Measurements from ENCODE around the gene ZDHHC8. TPM values are rescaled to one million over a fixed set of nuclear protein-coding genes. Genes with fewer than 3 reads are reported as not detected.
A peak's percentile ranks its signal among the peaks of the same experiment; 100 is the strongest.

Gene ZDHHC8
- polyA plus RNA-seq, 1 donor (not counting 4 experiments of a cell fraction or from before 2014, with no cell fraction given) = 16.0 TPM

- peaks cover 31% of the 10 kb centered on the region for H4K20me1 ChIP-seq (ENCODE audit: control insufficient read depth, extremely low read depth, insufficient read depth, low read length)
- H3K27ac ChIP-seq (ENCODE audit: control insufficient read depth, insufficient read depth, low read length) = no peak overlapping the region
Measured at GRCh38 chr22:20137671-20138416, 6.2 kb downstream of the ZDHHC8 start.

GRCh38 chr22:20138417-20138738, 6.8 kb downstream of the ZDHHC8 start:
- Histone ChIP-seq H3K9me1 (ENCODE audit: control insufficient read depth, extremely low read depth, insufficient read depth, low read length) (no peaks in the 10 kb centered on the region), H3K79me2 (ENCODE audit: control insufficient read depth, insufficient read depth, low read length) (peaks cover 56% of the 10 kb centered on the region), H4K20me1 (ENCODE audit: control insufficient read depth, extremely low read depth, insufficient read depth, low read length) (peaks cover 31% of the 10 kb centered on the region), H2AFZ (ENCODE audit: control insufficient read depth, low read length) (no peak overlapping the region), H3K9me3 (ENCODE audit: control insufficient read depth, low read depth, low read length) (no peaks in the 10 kb centered on the region), H3K4me2 (ENCODE audit: control insufficient read depth, extremely low read depth, insufficient read depth, low read depth, low read length) (no peak overlapping the region), H3K9ac (ENCODE audit: control insufficient read depth, extremely low read depth, insufficient read depth, low read length) (no peak overlapping the region), H3K36me3 (ENCODE audit: control insufficient read depth in 2 of 2, extremely low read depth in 1 of 2, insufficient read depth in 2 of 2, low read length in 2 of 2) (peaks cover 9 to 23% of the 10 kb centered on the region in 2 experiments), H3K27ac (ENCODE audit: control insufficient read depth, insufficient read depth, low read length) (no peak overlapping the region), H3K27me3 (ENCODE audit: control insufficient read depth, extremely low read depth, insufficient read depth, low read length) (no peaks in the 10 kb centered on the region), H3K4me3 (ENCODE audit: control insufficient read depth in 2 of 3, extremely low read depth in 1 of 3, insufficient read depth in 2 of 3, low read depth in 1 of 3, low read length in 3 of 3) (no peak overlapping the region), H3K4me1 (ENCODE audit: control insufficient read depth, extremely low read depth, insufficient read depth, low read length) (peaks cover 7% of the 10 kb centered on the region)
- dilution Hi-C loops (cut with MboI; ENCODE audit: extremely low pct_ligation_motif_present, low sequenced_read_pairs) = no loop called here
- DNase-seq (ENCODE audit: low read depth, low spot score) (no peak), FAIRE-seq (no peak)
- TF ChIP-seq CTCF (optimal IDR thresholded peaks at IDR 0.05 in 1 of 3, IDR thresholded peaks at IDR 0.05 in 1 of 3, conservative IDR thresholded peaks at IDR 0.05 in 1 of 3; ENCODE audit: extremely low read depth in 1 of 3, insufficient read depth in 2 of 3, low read length in 3 of 3) = peak in 2 of 3 experiments; percentile 15 to 17
- TF ChIP-seq EZH2 (IDR thresholded peaks at IDR 0.05; ENCODE audit: low read length) = no peak

More at GRCh38 chr22:20137671-20138416, 6.2 kb downstream of the ZDHHC8 start:
- Histone ChIP-seq H3K36me3 (ENCODE audit: control insufficient read depth in 2 of 2, extremely low read depth in 1 of 2, insufficient read depth in 2 of 2, low read length in 2 of 2) (peaks cover 9 to 23% of the 10 kb centered on the region in 2 experiments), H3K4me1 (ENCODE audit: control insufficient read depth, extremely low read depth, insufficient read depth, low read length) (peaks cover 12% of the 10 kb centered on the region), H3K9me3 (ENCODE audit: control insufficient read depth, low read depth, low read length) (no peaks in the 10 kb centered on the region), H3K27me3 (ENCODE audit: control insufficient read depth, extremely low read depth, insufficient read depth, low read length) (no peaks in the 10 kb centered on the region), H3K79me2 (ENCODE audit: control insufficient read depth, insufficient read depth, low read length) (peaks cover 61% of the 10 kb centered on the region), H2AFZ (ENCODE audit: control insufficient read depth, low read length) (no peak overlapping the region), H3K9me1 (ENCODE audit: control insufficient read depth, extremely low read depth, insufficient read depth, low read length) (no peaks in the 10 kb centered on the region), H3K9ac (ENCODE audit: control insufficient read depth, extremely low read depth, insufficient read depth, low read length) (no peak overlapping the region), H3K4me3 (ENCODE audit: control insufficient read depth in 2 of 3, extremely low read depth in 1 of 3, insufficient read depth in 2 of 3, low read depth in 1 of 3, low read length in 3 of 3) (no peak overlapping the region), H3K4me2 (ENCODE audit: control insufficient read depth, extremely low read depth, insufficient read depth, low read depth, low read length) (no peak overlapping the region)
- DNase-seq (ENCODE audit: low read depth, low spot score) (no peak), FAIRE-seq (no peak)
- dilution Hi-C loops (cut with MboI; ENCODE audit: extremely low pct_ligation_motif_present, low sequenced_read_pairs) = no loop called here
- TF ChIP-seq EZH2 (IDR thresholded peaks at IDR 0.05; ENCODE audit: low read length) = no peak
- TF ChIP-seq CTCF (optimal IDR thresholded peaks at IDR 0.05 in 1 of 3, IDR thresholded peaks at IDR 0.05 in 1 of 3, conservative IDR thresholded peaks at IDR 0.05 in 1 of 3; ENCODE audit: extremely low read depth in 1 of 3, insufficient read depth in 2 of 3, low read length in 3 of 3) = no peak
